CD4-positive, alpha-beta T cell treated with Interleukin-6 for 4 hours (primary cell): ENCODE data around the gene ZEB2.
"Not testable (repeated sequence)": the region's sequence is repeated elsewhere in the genome, so short reads cannot be mapped to it uniquely, and the experiment has no call there.

Experiments used
- DNase-seq: peaks from one replicate; pipeline ENCODE4 v3.0.0-alpha.2; 2020; ENCODE audit warnings: mixed read lengths

ZEB2 gene

GRCh38 chr2:144376926-144377325 lies 143.0 kb downstream of the ZEB2 start:
- DNase-seq = no peak

GRCh38 chr2:144376460-144376859 lies 143.5 kb downstream of the ZEB2 start:
- no peak for DNase-seq

GRCh38 chr2:144374163-144374661 lies 145.7 kb downstream of the ZEB2 start:
- DNase-seq = no peak

DNA sequence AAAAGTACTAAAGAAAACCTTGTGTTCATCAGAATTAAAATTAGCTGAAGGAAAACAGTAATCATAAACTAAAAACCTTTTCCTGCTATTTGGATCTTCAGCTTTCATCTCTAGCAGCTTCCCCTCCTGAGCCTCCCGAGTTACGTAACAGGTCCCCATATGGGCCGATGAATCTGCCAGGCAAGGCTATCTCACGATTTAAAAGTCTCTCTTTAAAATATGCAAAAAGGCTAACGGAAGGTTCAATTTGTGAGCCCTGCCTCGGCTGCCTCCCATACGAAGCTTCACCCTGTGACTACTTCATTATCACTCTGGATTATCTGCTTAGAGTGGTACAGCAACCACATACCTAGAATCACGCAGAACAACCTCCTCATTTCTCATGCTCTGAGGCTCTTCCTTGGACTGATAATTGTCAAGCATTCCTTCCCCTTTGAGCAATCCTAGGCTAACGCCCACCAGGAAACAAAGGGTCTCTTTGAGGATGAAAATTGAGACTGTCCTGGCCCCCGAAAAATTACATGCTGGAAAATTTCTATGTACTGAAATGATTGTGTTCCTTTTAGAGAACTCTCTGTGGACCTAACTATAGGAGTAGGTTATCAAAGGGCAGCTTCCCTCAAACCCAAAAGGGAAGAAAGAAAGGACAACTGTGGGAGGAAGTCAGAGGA lies 147.4 kb downstream of the ZEB2 start:
- DNase-seq = no peak

DNA sequence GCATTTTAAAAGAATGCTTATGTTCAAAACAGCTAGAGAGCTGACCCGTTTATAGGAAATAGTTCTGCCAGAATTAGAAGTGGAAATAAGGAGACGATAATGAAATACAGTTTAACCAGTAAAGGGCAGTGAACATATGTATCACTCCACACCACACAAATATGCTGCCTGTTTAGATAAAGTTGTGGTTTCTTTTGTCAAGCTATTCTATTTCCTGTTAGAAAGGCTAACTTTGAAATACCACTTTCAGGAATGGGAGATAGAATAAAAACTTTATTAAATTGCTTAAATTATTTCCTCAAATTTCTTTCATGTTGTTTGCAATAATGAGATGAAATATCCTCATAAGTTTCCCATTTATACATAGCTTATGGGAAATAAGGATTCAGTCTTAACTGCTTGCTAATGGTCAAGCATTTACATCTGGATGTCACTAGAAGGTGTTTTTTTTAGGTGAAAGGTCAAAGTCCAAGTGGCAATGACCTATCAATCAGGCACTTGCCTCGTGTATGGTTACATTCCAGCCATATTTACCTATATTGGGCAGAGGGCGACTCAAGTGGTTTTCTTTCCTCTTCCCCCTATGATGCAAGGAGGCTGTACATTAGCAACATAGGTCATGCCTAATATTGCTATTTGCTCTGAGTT lies 148.9 kb downstream of the ZEB2 start:
- DNase-seq = no peak

GRCh38 chr2:144369416-144369815 lies 150.5 kb downstream of the ZEB2 start:
- DNase-seq = no peak

- no peak for DNase-seq
These were observed 153.0 kb downstream of the ZEB2 start for GRCh38 chr2:144366825-144367429.

DNA sequence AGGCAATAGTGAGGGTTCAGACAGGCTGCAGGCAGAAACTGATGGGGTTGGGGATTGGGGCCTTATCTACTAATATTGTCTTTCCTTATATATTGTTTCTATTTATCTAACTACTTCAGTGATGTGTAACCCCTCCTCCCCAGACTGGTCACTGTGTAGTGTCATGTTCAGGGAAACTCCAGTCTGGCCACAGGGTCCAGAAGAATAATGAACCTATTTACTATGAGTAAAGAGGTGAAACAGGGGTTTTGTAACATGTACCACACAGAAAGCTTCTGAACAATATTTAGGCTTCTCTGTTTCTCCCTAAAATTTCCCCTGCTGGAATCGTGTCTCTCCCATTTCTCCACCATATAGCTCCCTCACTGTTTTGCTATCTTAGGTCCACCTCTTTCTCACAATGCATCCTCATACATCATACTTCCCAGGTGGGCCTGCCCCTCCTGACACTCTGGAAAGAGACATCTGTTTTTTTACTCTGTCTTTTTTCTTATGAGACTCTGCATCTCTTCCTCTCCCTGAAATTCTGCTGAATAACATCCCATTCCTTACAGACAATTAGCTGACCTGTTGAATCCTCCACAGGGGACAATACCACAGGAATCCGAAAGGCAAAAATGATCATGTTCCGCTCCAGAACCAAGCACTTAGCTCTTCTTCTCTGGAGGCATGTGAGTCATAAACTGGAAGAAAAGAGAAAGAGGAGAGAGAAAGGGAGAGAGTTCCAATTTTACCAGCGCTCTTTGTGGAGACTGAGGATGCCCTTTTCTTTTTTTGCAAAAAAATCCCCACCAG lies 154.8 kb downstream of the ZEB2 start:
- no peak for DNase-seq

GRCh38 chr2:144364247-144364646 lies 155.7 kb downstream of the ZEB2 start:
- DNase-seq = not testable (repeated sequence)

DNA sequence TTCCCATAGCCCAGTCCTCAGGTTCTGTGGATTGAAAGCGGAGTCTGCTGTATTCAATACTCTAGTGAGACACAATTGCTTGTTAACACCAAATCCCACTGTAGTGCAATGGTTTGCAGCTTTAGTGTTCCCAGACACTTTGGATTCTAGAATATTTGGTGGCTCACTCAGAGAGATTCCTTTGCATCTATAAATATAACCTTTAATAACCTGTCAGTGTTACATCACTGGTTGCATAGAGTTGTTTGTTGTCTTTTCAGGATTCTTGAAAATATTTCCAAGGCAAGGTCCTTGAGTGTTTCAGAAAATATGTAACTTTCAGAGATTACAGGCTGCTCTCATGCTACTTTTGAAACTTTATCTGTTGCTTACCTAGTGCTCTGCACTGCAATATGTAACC lies 157.5 kb downstream of the ZEB2 start:
- DNase-seq = no peak

- no peak for DNase-seq
These were observed 158.2 kb downstream of the ZEB2 start for GRCh38 chr2:144361742-144362141.

DNA sequence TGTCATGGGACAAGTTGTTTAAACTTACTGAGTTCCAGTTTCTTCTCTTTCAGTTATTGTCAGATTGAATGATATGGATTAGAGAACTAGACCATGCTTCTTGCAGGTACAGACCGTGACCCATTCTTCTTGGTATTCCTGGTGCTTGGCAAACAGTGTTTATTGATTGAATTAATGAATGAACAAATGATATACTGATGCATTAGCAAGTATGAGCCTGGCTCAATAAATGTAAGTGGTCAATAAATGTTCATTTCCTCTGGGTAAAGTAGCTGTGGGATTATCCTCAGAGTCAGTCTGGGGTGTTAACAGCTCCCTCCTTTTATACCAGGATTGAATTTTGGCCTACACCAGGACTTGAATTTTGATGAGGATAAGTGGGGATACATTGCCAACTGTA lies 160.2 kb downstream of the ZEB2 start:
- DNase-seq = no peak

DNA sequence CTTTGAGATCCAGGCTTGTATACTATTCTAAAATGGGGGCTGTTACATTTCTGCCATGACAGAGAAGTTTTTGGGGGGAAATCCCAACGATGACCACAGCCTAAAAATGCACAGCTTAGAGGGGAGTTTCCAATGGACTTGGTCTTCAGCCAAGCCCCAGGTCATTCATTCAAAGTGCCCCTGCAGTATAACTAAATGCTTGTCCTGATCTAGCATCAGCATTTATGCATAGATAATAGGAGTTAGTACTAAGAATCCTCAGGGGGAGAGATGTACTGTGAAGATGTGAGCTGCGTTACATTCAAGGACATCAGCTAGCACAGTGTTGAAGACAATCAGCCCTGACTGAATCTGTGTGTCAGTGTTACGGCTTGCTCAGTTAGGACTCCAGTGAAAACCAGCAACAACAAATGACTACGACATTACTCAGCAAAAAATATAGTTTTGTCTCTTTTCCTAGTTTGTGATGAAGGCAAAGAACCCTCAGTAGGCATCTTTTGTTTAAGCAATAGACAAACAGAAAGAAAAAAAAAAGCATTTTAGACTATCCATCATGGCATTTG lies 160.9 kb downstream of the ZEB2 start:
- no peak for DNase-seq

DNA sequence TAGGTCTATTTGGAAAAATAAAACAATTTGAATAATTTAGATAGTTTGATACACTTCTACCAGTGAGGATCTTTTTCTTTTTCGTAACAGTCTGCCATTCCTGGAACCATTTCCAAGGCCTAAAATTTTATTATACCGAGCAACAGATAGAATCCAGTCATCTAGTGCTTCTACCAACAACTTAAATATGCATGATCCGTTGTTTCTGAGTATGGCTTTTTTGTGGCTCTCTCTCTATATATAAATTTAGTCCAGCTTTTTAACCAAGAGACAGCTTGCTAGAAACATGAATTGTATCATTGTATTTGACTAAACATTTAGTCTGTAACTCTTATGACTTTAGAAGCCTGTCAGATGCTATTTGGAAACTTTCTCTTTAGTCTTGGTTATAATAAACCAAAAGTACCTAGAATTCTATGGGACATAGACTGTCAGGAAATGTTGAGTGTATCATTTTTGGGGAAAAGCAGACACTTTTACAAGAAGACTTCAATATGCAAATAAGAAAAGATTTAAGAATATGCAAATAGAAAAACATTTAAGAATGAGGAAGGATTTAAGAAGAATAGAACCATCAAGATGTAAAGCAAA lies 161.4 kb downstream of the ZEB2 start:
- DNase-seq = no peak

DNA sequence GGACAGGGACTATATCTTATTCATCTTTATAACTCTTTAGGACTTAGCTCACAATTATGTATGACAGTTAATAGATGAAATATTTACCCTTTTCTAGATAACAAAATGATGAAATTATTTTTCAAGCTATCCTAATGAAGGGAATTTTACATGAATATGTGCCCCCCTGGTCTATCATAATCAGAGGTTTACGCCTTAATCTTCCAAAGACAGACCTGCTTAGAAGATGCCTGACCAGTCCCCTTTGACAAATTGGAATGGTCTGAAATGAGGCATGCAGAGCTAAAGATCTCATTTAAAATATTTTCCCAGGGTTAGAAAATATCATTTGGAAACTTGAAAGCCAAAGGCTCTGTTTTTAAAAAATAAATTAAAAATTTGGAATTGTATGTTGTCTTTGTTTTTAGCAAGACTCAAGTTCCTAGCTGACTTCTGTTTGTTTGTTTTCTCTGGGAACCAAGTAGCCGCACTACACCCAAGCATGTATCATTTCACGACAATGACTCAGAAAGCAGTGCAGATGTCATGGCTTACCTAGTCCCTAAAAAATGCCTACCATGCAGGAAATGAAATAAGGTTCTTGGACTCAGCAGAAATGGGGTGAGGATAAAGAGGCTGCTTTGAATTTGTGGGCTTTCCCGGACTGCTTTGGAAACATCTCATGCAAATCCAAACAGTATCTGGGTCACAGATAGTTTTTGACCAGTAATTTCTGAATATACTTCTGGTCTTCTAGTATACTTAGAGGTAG lies 162.1 kb downstream of the ZEB2 start:
- DNase-seq = no peak

DNA sequence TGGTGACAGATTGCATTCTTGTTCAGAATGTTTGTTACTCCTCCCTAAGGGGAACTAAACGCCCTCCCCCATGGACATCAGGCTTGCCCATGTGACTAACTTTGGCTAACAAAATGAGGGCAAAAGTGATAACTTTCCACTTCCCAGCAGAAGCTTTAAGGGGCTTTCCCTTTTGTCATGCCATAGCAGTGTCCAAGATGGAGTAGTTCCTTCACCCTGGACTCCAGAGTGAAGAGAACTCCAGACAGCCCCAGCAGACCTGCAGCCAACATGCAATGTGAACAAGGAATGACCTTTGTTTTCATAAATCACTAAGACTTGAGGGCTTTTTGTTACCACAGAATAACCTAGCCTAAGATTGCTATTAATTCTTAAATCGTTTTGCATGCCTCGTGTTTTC lies 163.5 kb downstream of the ZEB2 start:
- DNase-seq = no peak

DNA sequence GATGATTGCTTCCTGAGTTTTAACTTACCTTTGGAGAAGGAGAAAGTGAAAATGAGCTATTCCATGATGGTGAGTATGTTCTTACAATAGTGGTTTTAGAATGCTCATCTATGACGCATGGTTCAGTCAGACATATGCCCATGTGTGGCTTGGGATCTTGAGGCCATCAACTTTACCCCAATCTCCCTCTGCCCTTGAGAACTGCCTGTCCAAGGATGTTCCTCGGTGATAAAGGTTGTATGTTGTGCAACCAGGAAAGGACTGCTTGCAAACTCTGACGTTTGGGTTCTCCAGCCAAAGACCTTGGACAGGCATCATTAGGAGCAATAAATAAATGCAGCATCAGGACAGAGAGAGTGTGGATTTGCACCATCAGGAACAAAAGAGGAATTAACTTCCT lies 165.0 kb downstream of the ZEB2 start:
- no peak for DNase-seq

DNA sequence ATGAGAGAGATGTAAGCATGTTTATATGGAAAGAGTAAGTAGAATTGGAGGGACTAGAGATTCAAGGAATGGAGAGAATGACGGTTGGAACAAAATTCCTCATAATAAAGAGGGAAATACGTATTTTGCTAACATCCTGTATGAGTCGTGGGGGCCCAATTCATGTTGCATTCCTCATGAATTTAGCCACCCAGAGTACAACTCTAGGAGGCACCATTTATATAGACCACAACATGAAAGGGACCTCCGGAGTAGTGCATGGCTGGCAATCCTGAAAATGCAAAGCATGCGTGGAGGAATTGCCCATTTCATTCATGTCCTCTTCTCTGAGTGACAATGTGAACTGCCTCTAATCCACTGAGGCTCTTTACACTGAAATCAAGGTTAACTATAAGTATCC lies 168.2 kb downstream of the ZEB2 start:
- no peak for DNase-seq

GRCh38 chr2:144350151-144350802 lies 169.6 kb downstream of the ZEB2 start:
- no peak for DNase-seq

- DNase-seq = no peak
These were observed 170.2 kb downstream of the ZEB2 start for GRCh38 chr2:144349674-144350073.

DNA sequence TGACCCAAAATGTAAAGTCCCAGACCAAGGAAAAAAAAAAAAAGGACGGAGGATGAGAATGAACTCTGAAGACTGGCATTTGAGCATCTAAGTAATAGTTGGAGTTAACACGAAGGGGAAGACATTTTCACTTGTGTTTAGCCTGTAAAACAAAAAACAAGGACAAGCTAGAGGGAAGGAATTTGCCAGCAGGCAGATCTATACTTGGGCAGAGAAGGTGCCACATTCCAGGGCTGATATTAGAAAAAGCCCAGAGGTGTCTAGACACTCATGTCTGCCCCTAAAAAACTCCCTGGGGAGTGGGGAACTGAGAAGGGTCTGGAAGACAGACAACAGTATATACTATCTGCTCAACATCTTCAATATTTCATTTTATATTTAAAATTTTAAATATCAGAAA lies 171.1 kb downstream of the ZEB2 start:
- DNase-seq = no peak
